Stimulated activated CD4-positive, alpha-beta T cell treated with anti-CD3 and anti-CD28 coated beads, Interleukin-12 subunit alpha, Interleukin-12 subunit beta, amount 100 ng/mL, for 4 hours (primary cell): ENCODE measurements around the gene TJP2.
A peak's percentile ranks its signal among the peaks of the same experiment; 100 is the strongest.
"Not testable (repeated sequence)": the region's sequence is repeated elsewhere in the genome, so short reads cannot be mapped to it uniquely, and the experiment has no call there.

Source experiments
- DNase-seq: peaks from one replicate; pipeline ENCODE4 v3.0.0-alpha.2; 2020

Gene TJP2

DNA sequence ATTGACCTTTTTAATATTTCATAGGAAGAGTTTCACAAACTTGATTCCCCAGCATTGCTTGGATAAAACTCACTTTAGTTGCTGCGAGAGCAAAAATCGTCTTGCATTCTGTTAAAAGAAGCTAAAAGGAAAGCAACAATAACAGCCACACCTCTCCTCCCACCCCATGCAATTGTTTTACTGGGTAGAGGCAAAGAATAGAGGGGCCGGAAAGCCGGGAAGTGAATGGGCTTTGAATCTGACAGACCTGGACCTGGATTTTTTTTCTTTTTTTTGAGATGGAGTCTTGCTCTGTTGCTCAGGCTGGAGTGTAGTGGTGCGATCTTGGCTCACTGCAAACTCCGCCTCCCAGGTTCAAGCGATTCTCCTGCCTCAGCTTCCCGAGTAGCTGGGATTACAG is 9.5 kb upstream of the TJP2 start:
- DNase-seq, result not testable (repeated sequence)

DNA sequence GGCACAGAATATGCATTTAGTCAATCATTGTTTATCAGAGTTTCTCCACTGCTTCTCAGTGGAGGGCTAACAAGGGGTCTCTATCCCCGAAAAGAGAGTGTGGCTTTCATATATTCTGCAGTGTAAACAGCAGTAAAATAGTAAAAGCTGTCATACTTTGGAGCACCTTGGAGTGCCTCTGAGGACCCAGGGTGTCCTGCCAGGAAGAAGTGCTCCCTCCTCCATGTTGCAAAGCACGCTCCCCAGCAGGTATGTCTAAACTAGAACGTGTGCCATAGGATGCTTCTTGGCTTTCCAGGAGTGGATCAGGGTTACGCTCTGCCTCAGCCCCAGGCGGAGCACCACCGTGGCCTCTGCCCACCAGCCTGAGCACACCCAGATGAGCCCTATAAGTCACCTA is 8.5 kb upstream of the TJP2 start:
- no peak for DNase-seq

DNA sequence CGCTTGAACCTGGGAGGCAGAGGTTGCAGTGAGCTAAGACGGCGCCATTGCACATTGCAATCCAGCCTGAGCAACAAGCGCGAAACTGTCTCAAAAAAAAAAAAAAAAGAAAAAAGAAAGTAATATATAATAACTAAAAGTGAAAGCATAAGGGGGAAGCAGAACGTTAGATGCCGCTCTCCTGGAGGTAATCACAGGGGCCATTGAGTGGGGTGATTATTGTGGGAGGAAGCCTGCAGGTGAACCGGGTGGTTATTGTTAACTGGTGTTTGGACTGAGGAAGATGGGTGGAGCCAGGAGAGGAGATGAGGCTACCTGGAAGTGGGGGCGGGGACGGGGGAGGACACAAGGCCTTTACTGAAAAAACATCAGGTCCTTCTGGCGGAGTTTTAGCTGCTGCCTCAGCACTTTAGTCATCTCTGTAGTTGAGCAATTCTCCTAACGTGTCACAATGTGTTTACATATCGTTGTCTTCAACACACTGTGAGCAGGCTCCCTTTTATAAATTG is 5.3 kb upstream of the TJP2 start:
- DNase-seq, result peak; percentile 49

DNA sequence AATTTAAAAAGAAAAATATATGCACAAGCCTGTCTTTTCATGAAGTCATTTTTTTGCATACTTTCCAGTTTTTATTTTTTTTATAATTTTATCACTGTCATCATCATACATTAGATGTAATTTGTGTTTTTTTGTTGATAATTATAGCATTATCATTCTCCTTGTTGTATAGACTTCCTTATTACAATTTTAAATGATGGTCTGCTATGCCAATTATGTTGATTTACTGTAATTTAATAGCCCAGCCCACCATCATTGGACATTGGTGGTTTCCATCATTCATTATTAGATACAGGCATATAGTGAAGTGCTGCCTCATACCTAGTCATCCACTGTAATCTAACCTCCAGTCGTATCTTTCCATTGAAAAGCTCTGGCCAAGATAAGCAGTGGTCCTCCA is 3.8 kb upstream of the TJP2 start:
- DNase-seq, result no peak

DNA sequence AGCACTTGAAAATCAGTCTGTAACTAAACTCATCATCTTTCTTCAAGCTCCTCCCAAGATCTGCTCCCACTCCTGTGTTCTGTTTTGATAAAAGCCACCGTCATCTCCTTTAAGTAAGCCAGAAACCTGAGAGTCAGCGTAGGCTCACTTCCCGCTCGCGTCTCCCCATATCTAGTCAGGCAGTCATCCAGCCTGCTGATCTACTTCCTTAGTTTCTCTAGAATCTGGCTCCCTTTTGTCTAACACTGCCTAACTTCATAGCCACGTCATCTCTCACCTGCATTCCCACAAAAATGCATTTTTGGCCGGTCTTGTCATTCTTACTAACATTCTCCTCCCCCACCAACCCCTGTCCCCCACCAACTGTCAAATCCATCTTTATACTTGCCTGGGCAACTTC is 3.0 kb upstream of the TJP2 start:
- no peak for DNase-seq

DNA sequence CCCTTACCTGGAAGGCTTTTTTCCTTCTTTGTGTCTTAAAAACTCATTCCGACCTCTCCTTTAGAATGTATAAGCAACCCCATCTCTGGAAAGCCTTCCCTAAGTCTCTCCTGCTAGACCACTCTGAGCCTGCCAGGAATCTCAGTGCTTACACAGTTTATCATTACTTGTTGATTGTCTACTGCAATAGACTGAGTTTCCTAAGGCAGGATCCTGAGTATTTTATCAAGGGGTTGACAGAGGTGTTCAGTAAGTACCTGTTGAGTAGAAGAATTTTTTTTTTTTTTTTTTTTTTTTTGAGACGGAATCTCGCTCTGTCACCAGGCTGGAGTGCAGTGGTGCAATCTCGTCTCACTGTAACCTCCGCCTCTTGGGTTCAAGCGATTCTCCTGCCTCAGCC is 2.6 kb upstream of the TJP2 start:
- no peak for DNase-seq

DNA sequence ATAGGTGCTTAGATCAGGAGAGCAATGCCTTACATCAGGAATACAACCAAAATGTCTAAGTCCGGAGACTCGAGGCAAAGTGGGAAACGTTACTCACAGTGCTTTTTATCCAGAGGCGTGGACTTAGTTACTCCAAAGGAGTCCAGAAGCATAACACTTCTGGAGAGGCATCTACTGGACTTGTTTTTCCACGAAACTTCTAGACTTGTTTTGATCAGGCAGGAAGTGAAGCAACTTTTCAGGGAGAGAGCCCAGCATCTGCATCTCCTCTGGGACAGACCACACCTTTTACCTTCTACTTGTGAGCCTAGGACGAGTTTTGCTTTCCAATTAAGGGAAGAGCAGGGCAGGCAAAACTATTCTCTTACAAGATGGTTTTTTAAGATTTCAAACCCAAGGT is 1.2 kb upstream of the TJP2 start:
- DNase-seq, result no peak

DNA sequence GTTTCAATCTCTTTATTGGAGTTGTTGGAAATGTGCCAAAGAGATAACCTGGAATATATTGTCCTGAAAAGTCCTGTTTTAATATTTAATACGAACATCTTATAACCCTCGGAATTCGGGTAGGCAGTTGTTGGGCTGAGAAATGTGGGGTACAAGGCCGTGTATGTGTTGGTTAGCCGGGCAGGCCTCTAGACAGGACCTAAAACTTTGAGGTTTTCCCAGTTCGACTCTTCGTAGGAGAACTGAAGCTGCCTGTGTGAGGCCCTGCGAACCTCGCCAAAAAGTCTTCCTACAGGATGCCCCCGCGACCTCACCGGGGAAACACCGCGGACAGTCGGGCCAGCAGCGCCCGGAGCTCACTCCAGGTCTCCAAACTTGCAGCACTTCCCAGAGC is 583 bp upstream of the TJP2 start:
- no peak for DNase-seq

DNA sequence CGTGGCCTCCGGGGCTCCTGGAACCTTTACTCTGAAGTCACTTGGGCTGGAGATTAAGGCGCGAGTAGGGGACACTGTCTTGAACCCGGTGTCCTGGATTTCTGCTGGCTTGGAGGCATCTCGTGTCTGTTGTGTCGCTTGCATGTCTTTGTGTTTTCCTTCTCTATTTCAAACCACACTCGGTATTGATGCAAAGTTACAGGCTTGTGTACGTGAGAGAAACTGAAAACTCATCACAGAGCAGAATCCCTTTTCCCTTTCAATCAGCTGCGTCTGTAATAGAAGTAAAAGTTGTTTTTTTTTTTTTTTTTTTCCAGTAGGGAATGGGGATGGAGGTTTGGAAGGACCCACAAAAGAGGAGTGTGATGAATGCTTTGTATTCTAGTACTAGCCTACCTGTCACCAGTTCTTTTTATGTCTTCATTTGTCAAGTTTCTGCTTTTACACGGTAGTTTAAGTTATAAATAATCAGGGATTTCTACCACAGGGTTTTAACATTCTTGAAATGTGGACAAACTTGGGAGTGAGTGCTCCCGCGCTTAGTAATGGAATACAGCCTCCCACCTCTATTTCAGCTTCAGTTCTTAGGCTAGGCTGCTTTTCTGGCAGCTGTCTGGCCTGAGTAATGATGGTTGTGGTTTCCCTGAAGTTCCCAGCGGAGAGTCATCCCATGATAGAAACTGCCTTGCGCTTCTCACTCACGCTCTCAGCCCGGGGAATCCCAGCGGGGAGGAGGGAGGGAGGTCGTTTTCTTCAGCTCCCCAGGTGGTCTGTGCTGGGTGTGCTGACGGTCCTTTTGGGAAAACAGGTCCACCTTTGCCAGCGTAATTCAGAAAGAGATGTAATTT is 763 bp downstream of the TJP2 start:
- peak; percentile 25 for DNase-seq

DNA sequence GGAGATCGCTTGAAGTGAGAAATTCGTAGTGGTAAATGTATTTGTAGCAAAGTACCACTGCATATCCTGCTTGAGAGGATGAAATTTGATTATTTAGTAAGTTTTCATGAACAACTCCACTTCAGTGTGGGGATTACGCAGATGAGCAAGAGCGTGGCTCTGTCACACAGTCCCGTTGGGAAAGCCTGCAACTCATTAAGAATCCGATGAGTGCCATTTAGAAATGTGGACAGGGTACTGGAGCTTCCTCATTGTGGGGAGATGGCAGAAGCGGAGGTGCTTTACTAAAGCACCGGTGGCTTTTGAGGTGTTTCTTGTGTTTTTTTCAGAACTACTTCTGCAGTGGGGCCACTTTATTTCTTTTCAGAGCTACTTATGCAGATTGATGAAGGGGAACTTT is 1.4 kb downstream of the TJP2 start:
- DNase-seq, result no peak

DNA sequence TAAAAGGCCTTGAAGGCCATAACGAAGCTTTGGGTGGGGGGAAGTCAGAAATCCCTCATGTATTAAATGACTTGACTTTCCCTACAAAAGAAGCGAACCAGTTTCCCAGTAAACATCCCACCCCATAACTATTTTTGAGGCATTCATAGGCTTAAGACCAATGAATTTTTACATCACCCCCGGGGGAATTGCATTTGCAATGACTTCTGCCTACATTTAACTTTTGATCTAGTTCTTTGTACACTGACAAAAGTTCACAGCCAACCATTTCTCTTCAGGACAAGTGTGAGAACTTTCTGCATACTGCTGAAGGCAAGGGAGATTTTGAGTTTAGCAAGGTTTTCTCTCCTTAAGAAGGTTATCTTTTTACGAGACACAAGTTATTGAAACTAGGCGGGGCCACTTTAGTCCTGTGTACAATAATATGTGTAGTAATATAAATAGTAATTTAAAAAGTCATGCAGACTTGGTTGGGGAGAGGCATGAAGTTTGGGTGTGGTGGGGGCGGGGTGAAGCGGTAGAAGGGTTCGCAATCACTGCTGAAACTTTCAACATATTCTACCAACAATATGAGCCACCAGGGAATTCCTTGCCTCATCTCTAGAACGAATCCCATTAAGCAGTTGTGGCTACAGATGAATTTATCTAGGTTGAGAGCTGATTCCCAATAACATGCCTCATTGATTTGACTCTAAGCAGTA is 2.5 kb downstream of the TJP2 start:
- no peak for DNase-seq

DNA sequence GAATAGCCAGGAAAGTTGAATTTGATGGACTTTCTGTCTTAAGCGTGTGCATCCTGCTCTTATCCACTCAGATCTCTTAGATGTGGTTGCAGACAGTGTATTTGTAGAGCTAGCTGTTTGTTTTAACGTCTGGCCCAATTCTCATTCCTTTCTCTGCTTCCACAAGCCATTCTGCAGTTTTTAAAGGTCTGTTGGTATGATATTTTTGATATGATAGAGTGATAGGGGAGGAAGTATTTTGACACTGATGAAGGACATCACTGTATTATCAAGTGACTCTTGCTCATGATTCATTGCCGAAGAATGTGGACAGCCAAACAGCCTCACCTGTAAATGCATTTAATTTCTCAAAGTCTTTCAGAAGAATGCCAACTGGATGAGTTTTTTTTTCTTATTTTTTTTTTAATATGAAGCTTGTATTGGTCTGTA is 4.5 kb downstream of the TJP2 start:
- DNase-seq, result no peak

DNA sequence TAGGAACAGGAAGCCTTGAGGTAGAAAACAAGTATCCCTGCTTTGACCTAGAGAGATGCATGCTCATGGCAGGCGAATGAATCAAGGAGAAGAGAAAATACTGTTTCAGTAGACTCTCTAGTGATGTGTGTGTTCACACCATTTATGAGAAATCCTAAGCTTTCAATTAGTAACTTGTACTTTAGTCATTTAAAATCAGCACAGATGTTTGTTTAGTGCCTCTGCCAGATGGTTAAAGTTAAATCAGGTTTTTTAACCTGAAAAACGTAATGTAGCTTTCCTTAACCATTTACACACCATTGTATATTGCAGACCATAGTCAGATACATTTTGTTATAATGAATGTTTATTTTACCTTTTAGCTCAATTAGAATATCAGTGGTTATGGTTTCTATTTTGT is 5.0 kb downstream of the TJP2 start:
- DNase-seq, result no peak

DNA sequence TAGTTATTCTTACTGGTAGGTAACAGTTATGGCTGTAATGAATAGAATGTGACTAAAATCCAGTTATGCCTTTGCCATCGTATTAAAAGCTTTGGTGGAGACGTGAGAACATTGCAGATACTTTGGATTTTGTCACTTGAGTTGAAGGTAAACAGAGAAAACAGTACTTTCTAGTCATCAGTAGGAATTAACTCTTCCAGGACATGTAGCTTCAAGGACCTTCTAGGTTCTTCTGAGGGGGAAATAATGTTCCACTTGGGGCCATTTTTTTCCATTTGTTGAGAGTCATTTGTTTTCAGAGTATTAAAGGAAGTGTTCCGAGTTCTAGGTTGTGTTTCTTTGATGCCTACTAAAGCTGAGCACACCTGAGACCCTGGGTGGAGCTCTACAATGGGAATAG is 6.1 kb downstream of the TJP2 start:
- DNase-seq, result no peak

DNA sequence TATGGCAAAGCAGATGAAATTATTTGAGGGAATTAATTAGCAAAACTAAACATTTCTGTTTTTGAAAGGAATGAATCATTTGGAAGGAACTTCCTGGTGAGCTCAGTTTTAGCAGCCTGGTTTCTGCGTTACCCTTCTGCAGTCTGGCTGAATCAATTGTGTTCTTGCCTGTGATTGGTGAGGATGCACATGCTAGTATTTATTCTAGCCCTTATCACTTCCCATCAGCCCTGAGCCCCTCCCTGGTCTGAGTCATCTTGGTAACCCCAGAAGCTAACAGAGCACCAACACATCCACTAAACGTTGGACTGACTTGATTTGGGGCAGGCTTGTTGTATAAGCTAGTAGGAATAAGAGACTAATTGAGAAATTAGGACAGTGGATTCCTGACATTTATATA is 6.6 kb downstream of the TJP2 start:
- no peak for DNase-seq

DNA sequence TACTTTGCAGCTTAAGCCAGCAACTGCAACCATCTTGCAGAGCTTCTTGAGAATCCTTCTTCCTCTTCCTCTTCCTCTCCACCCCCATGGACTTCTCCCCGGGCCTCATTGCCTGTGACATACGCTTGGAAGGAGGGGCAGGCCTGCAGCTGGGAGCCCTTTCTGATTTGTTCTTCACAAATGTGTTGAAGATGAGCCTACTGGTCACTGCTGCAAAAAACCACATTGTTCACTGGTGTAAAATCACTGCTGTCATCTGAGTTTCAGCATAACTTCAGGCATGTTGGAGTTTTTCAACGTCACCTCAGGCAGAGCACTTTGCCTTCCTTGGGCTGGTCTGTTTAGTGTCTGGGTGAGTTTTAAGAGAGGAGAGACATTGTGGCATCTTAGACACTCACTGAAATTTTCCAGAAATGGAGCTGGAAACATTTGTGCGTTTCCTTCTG is 7.9 kb downstream of the TJP2 start:
- no peak for DNase-seq

DNA sequence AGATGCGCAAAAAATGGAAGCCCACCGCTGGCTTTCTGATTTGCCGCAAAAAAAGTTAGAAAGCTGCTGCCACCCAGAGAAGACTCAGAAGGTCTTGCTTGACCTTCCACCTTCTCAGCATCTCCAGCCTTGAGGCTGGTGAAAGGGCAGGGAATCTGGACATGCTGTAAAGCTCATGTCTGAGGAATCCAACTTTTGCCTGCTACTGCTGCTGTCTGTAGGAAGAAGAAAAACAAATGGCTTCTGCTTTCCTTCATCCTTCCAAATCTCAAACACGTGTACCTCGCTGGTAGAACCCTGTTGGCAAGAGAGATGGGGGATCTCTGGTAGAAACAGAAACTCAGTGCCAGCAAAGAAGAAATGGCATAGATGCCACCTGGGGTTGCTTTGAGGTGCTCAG is 10.2 kb downstream of the TJP2 start:
- no peak for DNase-seq

DNA sequence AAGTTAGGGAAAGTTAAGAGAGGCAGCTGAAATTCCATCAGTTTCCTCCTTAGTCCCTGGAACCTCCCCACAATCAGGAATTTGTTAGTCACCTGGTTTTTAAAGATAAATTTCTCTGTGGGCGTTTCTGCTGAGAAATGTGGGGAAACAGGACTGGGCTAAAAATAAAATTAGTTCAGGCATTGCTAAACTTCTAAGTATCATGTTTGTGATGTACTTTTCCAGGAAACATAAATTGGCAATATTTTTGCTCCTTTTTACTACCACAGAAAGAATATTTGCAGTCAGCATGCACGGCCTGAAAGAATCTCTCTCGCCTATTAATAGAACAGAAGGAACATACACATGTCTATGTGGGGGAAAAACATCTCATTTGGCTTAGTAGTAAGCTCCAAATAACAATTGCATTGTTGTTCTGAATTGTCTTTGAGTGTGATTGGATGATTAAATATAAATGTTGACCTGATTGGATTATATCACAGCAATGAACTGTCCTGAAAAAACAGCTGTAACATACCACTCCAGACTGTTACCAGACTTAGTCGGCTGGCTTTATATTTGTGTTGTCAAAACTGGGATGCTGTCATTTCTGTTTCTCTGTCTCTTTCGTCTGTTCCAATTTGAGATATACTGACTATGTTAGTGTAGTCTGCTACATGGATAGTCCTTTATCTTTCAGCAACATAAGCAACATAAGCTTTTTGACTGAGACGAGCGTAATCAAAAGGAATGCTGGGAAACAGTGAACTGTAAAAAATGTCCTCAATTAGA is 12.9 kb downstream of the TJP2 start:
- DNase-seq, result no peak

DNA sequence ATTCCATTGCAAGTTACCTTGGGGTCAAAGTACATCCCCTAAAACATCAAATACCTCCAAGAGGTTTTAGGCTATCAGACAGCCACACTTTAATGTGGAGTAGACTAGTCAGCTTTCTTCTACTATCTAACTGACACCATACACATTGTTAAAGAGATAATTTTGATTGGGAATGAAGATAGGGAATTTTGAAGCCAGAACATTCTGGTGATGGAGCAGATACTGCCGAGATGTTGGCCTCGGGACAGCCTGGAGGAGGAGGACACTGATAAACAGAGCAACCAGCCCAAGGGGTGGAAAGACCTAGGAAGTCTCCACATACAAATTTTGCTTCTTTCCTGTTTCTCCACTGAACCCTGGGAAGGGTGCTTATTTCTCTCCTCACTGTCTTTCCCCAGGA is 14.9 kb downstream of the TJP2 start:
- DNase-seq, result no peak

DNA sequence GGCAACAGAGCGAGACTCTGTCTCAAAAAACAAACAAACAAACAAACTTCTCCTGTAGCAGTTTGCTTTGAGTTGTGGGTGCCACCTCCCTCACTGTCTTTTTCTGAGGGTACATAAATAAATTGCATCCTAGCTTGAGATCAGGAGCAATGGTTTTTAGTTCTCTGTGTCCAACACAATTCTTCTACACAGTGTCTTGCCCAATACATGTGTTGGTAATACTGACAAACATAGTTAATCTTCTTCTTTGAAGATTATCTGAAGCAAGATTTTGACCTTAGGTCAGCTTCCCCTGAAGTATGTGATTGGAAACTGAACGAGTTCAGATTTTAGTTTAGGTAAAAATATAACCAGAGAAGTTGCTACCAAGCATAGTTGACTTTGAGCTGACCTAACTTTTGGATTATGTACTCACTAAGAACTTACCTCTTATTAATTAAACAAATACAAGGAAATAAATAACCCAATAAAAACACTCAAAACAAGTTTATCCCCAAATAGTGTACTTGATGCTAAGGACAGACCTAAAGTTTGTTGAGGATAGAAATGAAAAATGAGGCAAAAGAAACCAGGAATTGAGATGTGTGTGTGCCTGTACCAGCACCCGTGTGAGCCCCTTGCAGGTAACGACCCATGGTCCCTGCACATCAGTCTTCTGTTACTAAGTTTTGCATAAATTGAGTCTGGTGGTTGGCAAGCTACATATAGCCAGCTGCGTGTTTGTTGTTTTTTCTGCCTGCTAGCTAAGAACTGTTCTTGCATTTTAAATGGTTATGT is 16.2 kb downstream of the TJP2 start:
- DNase-seq, result no peak

DNA sequence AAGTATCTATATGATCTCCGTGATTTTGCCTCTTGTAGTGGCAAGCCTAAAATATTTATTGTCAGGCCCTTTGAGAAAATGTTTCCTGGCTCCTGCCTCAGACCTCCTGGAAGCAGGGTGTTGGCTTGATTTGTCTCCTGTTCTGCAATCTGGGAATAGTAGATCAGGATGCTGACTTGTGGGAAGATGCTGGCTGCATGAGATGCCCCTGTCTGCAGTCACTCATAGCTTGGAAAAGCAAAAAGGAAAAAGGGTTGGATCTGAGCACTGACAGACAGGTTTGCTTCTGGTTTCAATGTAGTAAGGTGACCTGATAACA is 16.7 kb downstream of the TJP2 start:
- no peak for DNase-seq

DNA sequence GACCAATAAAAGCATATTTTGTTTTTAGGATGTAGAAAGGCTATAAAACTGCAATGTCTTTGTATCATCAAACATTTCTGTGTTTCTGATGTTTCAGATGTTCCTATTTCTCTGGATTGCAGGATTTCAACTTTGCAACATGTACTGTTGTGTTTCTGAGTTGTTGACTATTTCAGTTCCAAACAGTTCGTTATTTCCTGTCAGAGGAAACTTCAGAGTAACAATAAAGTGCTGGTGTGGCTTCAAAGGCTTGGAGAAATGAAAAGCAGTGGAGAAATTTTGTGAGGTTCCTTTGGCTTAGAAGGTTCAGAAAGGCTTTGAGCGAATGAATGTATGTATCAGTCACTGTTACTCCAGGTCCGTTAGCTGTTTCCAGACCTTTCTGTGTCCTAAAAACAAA is 17.2 kb downstream of the TJP2 start:
- DNase-seq, result no peak

DNA sequence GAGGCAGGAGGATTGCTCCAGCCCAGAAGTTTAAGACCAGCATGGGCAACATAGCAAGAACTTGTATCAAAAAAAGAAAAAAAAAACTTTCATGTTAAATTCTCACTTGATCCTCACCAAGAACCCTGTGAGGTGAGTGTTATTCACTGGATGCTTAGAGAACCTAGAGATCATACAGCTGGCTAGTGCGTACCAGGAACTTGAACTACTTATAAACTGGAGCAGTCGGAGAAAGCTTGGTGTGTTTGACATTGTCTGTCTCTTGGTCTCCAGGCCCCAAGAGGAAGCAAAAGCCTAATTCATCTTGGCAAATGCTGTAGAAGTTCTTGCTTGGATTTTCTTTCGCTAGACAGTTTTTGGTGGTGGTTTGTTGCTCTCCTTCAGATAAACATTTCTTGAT is 18.1 kb downstream of the TJP2 start:
- no peak for DNase-seq
